Middle frontal gyrus (tissue), 1 donor: ENCODE results near the gene MEPE.
"Not testable (repeated sequence)": the region's sequence is repeated elsewhere in the genome, so short reads cannot be mapped to it uniquely, and the experiment has no call there.

Experiments used
- DNase-seq: peaks from one replicate; pipeline ENCODE4 v3.0.0-alpha.2; 2015; ENCODE audit warnings: low spot score; ENCODE audit errors: extremely low spot score

The MEPE gene

DNA sequence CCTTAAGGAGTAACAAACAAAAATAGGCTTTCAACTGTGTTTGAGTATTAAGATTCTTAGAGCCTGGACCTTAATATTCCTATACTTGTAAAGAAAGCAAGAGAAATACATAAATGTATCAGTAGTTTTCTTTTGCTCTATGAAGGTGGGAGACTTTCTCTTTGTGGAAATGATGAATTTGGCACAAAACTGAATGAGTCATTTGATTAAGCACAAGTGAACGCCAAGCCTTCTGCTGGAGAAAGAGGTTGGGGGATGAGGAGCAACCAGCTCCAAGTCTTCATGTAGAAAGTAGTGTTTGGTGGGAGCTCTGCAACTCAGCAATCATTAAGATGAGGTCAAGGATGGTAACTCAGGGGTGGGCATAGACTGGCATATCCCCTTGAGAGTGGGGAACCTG is 49.6 kb downstream of the MEPE start:
- no peak for DNase-seq

DNA sequence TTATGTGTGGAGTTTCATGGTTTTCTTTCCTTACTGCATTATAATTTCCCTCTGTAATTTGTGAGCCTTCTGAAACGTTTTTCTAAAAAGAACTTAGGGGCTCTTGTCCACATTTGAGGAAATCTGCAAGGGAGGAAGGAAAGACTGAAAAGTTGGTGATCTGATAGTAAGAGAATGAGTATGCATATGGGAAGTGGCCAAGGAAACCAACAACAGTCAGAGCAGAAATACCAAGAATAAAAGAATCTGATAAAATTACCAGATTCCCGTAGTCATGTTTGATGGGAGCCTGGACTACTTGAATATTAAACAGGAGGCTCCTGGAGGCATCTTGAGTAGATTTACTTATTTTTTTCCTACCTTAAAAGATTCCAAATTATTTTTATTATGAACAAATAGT is 50.1 kb downstream of the MEPE start:
- no peak for DNase-seq

DNA sequence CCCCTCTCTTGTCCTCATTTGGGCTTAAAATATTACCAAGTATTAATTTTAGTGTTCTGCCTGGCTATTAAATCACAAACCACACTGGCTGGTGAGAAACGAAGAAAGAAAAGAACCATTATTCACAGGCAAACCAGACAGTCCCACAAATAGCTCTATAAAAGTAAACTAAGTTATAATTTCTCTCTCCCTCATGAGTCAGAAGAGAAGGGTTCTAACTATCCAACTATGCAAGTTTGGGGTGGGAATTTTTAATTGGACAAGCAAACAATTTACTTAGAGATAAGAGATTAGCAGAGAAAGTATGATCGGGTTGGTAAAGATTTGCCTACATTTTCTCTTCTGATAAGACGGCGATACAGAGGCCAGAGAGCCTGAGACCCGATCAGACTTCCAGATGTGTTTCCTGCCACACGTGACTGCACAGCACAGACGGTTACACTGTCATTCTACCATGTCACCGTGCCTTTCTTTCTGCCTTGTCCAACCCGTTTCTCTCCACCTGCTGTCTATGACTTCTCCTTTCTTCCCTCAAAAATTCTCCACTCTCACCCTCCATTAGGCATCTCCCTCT is 52.3 kb downstream of the MEPE start:
- no peak for DNase-seq

DNA sequence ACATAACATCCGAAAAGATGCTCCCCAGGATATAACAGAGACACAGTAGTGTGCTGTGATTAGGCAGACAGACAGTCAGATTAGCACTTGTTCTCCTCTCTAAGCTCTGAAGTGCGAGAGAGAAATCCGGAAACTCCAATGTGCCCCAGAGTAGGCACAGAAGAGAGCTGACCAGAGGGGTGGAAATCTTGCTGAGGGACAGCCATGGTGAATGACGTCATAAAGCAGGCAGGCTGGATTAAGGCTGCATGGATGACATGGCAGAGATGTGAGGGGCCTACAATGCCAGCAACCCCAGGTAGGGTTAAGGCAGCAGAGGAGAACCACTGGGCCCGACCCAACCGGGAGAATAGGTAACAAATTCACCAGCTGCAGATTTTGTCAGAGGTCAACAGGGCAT is 53.3 kb downstream of the MEPE start:
- DNase-seq: no peak

DNA sequence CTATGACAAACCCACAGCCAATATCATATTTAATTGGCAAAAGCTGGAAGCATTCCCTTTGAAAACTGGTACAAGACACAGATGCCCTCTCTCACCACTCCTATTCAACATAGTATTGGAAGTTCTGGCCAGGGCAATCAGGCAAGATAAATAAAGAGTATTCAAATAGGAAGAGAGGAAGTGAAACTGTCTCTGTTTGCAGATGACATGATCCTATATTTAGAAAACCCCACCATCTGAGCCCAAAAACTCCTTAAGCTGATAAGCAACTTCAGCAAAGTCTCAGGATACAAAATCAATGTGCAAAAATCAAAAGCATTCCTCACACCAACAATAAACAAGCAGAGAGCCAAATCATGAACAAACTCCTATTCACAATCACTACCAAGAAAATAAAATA is 58.0 kb downstream of the MEPE start:
- DNase-seq: not testable (repeated sequence)

DNA sequence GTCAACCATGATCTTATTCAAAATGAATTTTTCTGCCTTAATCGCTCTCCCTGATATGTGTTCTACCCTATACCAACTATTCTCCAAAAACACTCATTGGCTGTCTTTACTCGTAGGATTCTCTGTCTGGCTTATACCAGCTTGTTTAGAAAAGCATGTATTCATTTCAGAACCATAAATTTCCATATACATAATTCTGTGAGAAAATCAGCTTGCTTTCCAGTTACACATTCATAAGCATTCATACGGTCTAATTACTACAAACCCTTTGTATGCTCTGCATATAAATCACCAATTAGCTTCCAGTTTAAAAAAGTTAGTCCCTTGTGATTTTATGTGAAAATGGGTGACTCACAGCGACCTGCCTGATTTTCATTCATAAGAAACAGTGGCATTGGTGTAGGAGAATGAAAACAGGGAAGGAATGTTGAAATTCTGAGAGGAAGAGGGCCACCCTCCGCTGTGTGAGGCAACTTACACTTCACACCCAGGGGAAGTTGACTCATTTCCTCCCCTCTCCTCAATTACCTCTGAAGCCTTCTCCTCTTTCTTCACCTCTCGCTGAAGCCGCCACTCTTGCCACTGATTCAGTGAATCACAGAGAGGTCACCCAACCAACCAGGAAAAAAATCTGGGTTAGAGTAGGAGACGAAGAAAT is 63.3 kb downstream of the MEPE start:
- DNase-seq: no peak
